GM19035 (cell line): ENCODE measurements around the gene KLHL26.
"Not testable (repeated sequence)": the region's sequence is repeated elsewhere in the genome, so short reads cannot be mapped to it uniquely, and the experiment has no call there.

ENCODE experiments used
- ATAC-seq: cut with Tn5 transposase; IDR thresholded peaks from one replicate; pipeline ENCODE4 v1.9.1; 2021; ENCODE audit not compliant: unreplicated experiment

KLHL26 gene

DNA sequence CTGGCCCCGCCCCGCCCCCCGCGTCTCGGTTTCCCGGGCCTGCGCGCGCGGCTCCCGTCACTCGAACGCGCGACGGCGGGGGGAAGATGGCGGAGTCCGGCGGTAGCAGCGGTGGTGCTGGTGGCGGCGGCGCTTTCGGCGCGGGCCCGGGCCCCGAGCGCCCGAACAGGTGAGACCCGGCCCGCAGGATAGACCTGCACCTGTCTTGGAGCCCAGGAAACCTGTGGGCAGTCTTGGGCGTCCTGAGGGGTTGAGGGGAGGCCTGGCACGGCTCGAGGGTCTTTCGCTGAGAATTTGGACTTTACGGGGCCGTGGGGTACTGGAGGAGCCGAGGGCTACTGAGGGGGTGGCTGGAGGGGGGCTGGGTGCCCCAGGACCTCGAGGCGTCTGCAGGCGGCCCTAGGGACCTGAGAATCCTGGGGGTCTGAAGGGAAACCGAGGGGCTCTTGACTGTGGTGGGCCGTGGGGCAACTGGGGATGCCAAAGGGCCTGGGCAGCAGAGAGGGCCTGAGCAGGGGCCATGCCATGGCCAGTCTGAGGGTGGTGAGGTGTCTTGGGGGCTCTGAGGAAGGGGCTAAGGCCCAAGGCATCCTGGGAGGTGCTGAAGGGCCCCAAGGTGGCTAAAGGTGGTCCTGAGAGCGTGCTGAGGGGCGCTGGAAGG, at the start of gene KLHL26:
Gene KLHL26, plus strand, starts transcription at position 60 of the 661 bp plus-strand sequence. Its CDS starts 27 bp downstream, at position 87.
- no peak for ATAC-seq

DNA sequence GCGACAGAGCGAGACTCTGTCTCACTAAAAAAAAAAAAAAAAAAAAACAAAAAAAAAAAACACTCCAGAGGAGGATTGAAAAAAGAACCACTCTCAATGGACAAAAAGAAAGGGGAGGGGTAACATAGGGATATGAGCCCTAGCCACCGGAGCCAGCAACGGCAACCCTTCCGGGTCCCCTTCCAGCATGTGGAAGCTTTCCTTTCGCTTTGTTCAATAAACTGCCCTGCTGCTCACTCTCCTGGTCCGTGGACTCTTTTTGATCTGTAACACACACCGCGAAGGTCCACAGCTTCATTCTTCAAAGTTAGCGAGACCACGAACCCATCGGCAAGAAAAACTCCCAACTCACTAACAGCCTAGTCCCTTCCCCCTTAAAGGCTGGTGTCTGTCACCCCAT, 49.3 kb upstream of the KLHL26 start:
- no peak for ATAC-seq

DNA sequence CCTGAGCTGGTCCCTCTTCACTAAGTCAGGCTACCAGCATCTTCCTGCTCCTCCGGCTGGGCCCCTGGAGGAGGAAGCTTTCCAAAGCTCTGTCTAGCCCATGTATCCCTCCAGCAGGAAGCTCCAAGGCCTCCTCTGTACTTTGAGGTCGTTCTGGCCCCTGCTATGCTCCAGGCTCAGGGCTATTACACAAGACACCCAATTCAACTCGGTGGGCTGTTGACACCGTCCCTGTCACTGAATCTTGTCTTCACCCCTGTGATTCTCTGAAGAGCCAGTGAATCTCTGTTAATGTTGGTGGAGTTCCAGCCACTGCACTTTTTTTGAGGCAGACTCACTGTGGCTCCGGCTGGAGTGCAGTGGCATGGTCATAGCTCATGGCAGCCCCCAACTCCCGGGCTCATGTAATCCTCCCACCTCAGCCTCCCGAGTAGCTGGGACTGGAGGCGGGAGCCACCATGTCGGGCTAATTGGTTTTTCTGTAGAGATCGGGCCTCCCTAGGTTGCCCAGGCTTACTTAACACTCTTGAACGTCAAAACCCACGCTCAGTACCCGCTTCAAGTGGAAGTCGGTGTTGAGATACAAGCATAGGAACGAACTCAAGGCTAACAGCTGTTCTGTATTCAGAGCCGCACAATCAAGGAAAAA, 48.7 kb upstream of the KLHL26 start:
- no peak for ATAC-seq

DNA sequence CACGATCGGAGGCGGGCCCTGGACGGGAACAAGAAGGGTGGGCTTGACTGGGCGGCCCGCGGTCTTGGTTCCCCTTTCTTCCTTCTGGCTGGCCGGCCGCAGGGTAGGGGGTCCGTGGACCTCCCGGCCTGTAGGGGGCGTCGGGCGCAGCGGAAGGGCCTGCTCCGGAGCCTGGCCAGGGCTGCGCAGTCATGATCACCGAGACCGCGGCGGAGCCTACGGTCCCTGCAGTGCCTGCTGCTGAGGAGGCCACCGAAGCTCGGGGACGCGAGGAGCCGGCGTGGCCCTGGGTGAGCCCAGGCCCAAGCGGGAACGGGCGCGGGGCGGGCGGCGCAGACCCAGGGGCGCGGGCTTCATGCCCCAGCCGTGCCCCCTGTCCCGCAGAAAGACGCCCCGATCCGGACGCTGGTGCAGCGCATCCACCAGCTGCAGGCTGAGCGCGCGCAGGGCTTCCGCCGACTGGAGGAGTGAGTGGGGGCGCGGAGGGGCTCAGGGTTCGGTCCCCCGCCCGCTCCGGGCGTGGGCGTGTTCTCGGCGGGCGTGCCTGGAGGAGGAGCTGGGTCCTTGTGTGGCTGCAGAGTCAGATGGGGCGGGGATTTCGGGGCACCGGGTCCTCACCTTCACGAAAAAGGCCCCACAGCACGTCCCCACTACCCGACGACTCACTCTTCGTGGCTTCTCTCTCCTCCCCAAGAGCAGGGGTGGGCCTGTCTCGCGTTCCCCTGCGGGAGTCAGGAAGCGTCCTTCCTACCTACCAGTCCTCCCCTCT, 48.0 kb upstream of the KLHL26 start, which contains the start of gene REX1BD:
Gene REX1BD, plus strand, starts transcription at position 188 of the 769 bp plus-strand sequence. Its CDS starts 4 bp downstream, at position 192.
- peak; percentile 69 for ATAC-seq

GRCh38 chr19:18589380-18590272, 47.2 kb upstream of the KLHL26 start:
- ATAC-seq, result peak; percentile 22

DNA sequence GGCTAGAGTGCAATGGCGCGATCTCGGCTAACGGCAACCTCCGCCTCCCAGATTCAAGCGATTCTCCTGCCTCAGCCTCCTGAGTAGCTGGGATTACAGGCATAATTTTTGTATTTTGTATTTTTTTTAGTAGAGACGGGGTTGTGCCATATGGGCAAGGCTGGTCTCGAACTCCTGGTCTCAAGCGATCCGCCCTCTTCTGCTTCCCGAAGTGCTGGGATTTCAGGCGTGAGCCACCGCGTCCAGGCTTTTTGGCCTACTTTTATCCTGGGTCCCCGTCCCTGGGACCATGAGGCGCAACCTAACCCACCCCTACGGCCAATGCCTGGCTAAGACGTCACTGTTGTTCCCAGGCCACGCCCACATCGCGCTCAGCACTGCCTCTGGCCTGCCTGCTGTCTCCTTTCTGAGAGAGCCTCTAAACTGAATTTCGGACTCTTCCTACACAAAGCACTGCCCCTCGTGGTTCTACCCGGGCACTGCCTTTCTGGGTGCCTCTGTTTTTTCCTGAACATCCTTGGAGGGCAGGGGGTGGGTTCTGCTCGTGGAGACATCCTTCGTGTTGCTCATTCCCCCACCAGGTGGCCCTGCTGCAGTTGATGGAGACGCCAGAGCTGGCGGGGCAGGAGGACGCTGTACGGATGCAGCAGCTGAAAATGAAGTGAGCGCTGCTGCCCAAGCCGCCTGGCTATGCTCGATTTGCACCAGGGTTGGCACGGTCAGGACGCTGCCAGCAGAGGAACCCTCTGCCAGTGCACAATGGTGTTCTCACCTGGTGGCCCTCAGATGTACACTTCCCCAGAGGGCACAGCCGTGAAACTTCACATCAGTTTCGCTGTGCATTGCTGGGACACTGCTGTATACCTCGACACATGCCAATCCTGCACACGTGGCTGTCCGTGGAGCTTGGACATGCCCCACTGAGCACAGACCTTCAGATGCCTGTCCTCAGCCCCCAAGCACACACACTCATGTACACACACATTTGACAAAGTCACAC, 46.3 kb upstream of the KLHL26 start:
- no peak for ATAC-seq

DNA sequence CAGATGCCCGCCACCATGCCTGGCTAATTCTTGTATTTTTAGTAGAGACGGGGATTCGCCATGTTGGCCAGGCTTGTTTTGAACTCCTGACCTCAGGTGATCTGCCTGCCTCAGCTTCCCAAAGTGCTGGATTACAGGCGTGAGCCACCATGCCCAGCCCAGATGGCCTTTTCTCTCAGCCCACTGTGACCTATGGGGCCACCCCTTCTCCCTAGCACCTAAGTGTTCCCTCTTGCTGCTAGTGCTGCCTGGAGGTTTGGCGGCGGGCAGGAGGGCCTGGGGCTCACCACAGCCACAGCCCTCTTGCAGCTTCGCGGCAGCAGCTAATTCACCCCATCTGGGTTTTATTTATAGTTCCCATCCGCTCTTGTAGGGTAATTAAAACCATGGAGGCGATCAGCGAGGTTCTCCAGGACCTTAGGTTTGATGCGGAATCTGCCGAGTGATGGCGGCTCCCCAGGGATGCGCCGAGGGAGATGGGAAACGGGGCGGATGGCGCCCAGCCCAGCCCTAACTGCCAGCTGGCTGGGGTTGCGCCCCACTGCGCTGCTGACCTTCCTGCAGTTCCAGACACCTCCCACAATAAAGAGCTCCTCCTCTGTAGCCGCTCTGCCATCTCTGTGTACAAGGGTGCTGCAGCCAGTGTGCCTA, 45.0 kb upstream of the KLHL26 start:
- ATAC-seq, result no peak

- not testable (repeated sequence) for ATAC-seq
Measured at GRCh38 chr19:18592732-18593131, 44.1 kb upstream of the KLHL26 start.

DNA sequence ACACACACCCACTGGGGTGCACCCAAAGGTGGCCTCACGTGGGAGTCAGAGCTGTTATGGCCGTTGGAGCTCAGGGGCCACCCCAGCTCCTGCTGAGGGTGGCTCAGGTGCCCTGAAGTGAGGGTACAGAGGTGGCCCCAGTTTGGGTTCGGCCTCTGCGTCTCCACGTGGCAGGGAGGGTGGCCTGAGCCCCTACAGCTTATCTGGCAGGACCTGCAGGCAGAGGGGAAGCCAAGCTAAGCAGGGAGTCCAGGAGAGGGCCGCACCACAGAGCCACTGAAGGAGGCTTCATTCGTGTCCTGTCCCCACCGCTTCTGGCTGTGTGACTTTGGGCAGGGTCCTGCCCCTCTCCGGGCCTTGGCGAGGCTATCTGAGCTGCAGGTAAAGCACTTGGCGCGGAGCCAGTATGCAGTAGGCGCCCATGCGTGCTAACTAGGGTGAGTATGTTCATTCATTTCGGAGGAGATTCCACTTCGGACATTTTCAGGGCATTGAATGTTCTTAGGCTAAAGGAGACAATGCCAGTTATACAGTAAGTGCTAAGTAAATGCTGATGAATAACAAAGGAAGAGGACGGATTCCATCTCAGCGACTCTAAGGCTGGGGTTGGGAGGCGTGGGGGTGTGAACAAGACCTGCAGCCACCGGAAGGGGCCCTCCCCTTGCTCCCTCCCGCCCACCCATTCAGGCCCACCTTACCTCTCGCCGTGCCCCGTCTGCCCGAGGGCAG, 43.3 kb upstream of the KLHL26 start:
- no peak for ATAC-seq

GRCh38 chr19:18594096-18594823, 42.6 kb upstream of the KLHL26 start:
- no peak for ATAC-seq

DNA sequence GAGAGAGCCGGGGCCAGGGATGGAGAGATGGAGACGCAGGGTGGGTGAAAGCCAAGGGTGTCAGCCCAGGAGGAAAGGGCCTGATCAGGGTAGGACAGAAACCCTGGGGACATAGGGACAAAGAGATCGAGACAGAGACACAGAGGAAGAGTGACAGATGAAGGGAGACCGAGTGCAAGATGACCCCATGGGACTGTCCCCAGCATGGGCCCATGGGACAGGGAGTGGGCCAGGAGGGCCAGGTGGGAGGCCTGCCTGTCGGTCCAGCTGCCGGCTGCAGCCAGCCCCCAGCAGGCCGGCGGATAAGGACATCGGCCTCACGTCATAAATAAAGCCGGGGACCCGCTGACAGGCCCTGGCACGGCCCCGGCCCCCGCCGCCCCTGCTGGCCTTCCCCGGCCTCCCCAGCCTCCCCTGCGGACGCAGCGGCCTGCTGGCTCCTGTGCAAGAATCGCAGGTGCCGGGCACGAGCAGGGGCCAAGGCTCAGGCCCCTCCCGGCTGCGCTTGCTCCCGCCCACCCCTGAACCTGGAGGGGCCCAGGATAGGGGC, 41.9 kb upstream of the KLHL26 start:
- ATAC-seq, result no peak

GRCh38 chr19:18595475-18595874, 41.4 kb upstream of the KLHL26 start:
- no peak for ATAC-seq

GRCh38 chr19:18596752-18597157, 40.1 kb upstream of the KLHL26 start:
- no peak for ATAC-seq

- no peak for ATAC-seq
Measured at GRCh38 chr19:18597809-18598660, 38.8 kb upstream of the KLHL26 start.

GRCh38 chr19:18599485-18599884, 37.3 kb upstream of the KLHL26 start:
- no peak for ATAC-seq

DNA sequence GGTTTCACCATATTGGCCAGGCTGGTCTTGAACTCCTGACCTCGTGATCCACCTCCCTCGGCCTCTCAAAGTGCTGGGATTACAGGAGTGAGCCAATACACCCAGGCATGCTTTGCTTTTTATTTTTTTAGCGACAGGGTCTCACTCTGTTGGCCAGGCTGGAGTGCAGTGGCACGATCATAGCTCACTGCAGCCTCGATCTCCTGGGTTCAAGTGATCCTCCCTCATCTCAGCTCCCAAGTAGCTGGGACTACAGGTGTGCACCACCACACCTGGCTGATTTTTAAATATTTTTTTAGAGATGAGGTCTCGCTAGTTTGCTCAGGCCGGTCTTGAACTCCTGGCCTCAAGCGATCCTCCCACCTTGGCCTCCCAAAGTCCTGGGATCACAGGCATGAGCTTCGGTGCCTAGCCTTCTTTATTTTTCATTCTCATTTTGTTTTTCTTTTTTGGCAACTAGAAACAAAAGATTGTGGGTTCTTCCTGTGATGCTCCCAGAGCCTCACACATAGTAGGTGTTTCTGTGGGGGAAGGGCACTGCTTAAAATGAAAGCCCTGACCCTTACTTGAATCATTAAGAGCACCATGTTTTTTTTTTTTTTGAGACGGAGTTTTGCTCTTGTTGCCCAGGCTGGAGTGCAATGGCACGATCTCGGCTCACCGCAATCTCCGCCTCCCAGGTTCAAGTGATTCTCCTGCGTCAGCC, 36.0 kb upstream of the KLHL26 start:
- ATAC-seq, result not testable (repeated sequence)
